Activated CD4-positive, alpha-beta memory T cell treated with anti-CD3 and anti-CD28 coated beads for 36 hours (primary cell): ENCODE data around the gene MAST4. TPM values are rescaled to one million over a fixed set of nuclear protein-coding genes. Genes with fewer than 3 reads are reported as not detected.

ENCODE experiments used
- CTCF ChIA-PET: fragments of 350-600 bp; sonication (Branson Sonifier 250); formaldehyde crosslinking; loops from one replicate; lab custom pipeline; 2021; ENCODE audit warnings: antibody characterized with exemption, inconsistent platforms; lab: Charles Lee
- POLR2A ChIA-PET: fragments of 350-600 bp; sonication (Branson Sonifier 250); formaldehyde crosslinking; loops from one replicate; lab custom pipeline; 2021; ENCODE audit warnings: antibody characterized with exemption; lab: Charles Lee
- DNase-seq: peaks from one replicate; pipeline ENCODE4 v3.0.0-alpha.2; 2020
- H3K27ac Mint-ChIP-seq: one replicate; pipeline ENCODE4 v1.8.0; 2021; ENCODE audit warnings: mixed read lengths
- H3K27me3 Mint-ChIP-seq: one replicate; pipeline ENCODE4 v1.8.0; 2021; ENCODE audit warnings: mixed read lengths
- H3K36me3 Mint-ChIP-seq: one replicate; pipeline ENCODE4 v1.8.0; 2021; ENCODE audit warnings: mixed read lengths
- H3K4me1 Mint-ChIP-seq: one replicate; pipeline ENCODE4 v1.8.0; 2021; ENCODE audit warnings: low read depth, mixed read lengths
- H3K4me3 Mint-ChIP-seq: one replicate; pipeline ENCODE4 v1.8.0; 2021; ENCODE audit warnings: mild to moderate bottlenecking, mixed read lengths
- H3K9me3 Mint-ChIP-seq: one replicate; pipeline ENCODE4 v1.8.0; 2021; ENCODE audit warnings: mixed read lengths
- intact Hi-C: fragments of 100-400 bp; cut with micrococcal nuclease; formaldehyde crosslinking; loops from one replicate; pipeline ENCODE4 v1.15.1; 2023
- total RNA-seq, 2 experiments: library from RNA; stranded (reverse); gene quantifications; one replicate each; pipeline ENCODE4 v1.2.3, GENCODE V29; 2021

The MAST4 gene
- total RNA-seq, 2 experiments from 2014 or later, result 30.2 to 30.3 TPM

GRCh38 chr5:66880401-66880800, 284.2 kb downstream of the MAST4 start:
- ChIA-PET CTCF (interaction anchor here (0.6 to 1.6 kb wide), 3 partner anchors 12 to 66 kb away, joined by 3 to 4 read pairs (median 3); no protein-coding TSS in a partner anchor), POLR2A (interaction anchor here (1.1 kb wide), 1 partner anchor 9 kb away, joined by 3 read pairs; no protein-coding TSS in a partner anchor)
- H3K36me3 Mint-ChIP-seq, result no peaks in the 10 kb centered on the region
- H3K4me3 Mint-ChIP-seq, result no peak overlapping the region
- H3K27me3 Mint-ChIP-seq, result peaks cover 19% of the 10 kb centered on the region
- DNase-seq, result no peak
- peaks cover 13% of the 10 kb centered on the region for H3K4me1 Mint-ChIP-seq
- no peak overlapping the region for H3K27ac Mint-ChIP-seq
- H3K9me3 Mint-ChIP-seq, result no peaks in the 10 kb centered on the region
- intact Hi-C loops, result loop anchor here (5.0 kb wide), 1 partner anchor 122 kb away; no protein-coding TSS in a partner anchor

DNA sequence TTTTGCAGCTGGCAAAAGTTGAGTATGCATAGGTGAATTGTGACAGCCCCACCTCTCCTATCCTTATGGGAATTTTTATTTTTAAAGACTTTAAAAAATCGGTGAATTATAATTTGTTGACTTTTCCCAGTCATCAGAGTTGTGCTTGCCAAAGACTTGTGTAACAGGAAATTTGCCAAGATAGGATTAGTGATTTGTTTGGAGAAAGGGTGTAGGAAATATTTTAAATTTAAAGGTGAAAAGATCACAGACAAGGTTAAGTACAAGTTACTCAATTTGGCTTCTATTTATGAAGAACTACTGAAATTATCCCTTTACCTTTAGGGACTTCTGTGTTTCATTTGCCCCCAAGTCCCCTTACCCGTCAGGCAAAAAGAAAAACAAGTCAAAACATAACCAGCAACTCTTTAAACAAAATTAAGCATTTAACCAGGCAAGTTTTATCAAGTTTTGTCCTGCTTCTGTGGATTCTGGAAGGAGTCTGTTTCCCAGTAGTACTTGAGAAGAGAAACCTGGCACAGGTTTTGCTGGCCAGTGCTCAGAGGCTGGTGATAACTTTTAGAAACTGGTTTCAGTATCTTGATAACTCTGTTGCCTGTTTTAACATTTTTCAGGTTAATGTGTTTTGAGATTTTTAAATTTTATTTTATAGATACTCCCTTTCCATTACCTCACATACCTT, 285.4 kb downstream of the MAST4 start:
- no peak for DNase-seq
- intact Hi-C loops, result loop anchor here (5.0 kb wide), 1 partner anchor 121 kb away; no protein-coding TSS in a partner anchor
- Mint-ChIP-seq H3K27ac (no peak overlapping the region), H3K4me3 (no peak overlapping the region), H3K4me1 (peaks cover 13% of the 10 kb centered on the region), H3K36me3 (no peaks in the 10 kb centered on the region), H3K27me3 (peaks cover 19% of the 10 kb centered on the region), H3K9me3 (no peaks in the 10 kb centered on the region)
- CTCF ChIA-PET, result interaction anchor here (1.6 kb wide), 1 partner anchor 67 kb away, joined by 4 read pairs; no protein-coding TSS in a partner anchor
- POLR2A ChIA-PET, result no interaction called here

GRCh38 chr5:66882606-66883227, 286.5 kb downstream of the MAST4 start:
- Mint-ChIP-seq H3K27ac (no peak overlapping the region), H3K27me3 (peaks cover 19% of the 10 kb centered on the region), H3K4me3 (no peak overlapping the region), H3K36me3 (no peaks in the 10 kb centered on the region), H3K4me1 (peaks cover 11% of the 10 kb centered on the region), H3K9me3 (no peaks in the 10 kb centered on the region)
- intact Hi-C loops, result loop anchor here (5.0 kb wide), 1 partner anchor 120 kb away; no protein-coding TSS in a partner anchor
- peak; percentile 59 for DNase-seq
- CTCF ChIA-PET, result interaction anchor here (0.5 to 1.0 kb wide), 2 partner anchors 58 to 583 kb away, joined by 3 read pairs; no protein-coding TSS in a partner anchor
- POLR2A ChIA-PET, result no interaction called here

- CTCF ChIA-PET, result interaction anchor here (1.0 to 1.4 kb wide), 2 partner anchors 44 to 70 kb away, joined by 3 read pairs; no protein-coding TSS in a partner anchor
- DNase-seq, result no peak
- Mint-ChIP-seq H3K27ac (no peak overlapping the region), H3K4me1 (peaks cover 8% of the 10 kb centered on the region), H3K4me3 (no peak overlapping the region), H3K27me3 (peaks cover 22% of the 10 kb centered on the region), H3K9me3 (no peaks in the 10 kb centered on the region), H3K36me3 (no peaks in the 10 kb centered on the region)
- POLR2A ChIA-PET, result no interaction called here
- intact Hi-C loops, result loop anchor here (5.0 kb wide), 1 partner anchor 118 kb away; no protein-coding TSS in a partner anchor
Measured at GRCh38 chr5:66884564-66885243, 288.5 kb downstream of the MAST4 start.

DNA sequence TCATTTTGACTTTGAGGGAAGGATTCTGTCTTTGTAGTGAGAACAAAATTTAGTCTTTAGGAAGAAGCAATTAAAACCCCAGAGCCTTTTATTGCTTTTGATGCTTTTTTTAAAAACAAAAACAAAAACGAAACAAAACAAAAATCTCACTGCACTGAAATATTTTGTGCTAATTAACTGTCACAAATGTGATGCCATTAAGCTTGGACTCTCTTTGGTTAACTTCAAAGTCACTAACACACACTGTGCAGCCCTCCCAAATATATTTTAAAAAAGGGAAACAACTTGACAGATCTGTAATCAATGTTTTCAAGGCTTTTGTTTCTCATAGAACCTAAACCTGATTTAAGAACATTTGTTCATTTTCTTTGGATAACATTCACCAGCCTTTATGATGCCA, 290.7 kb downstream of the MAST4 start:
- Mint-ChIP-seq H3K9me3 (no peaks in the 10 kb centered on the region), H3K27ac (no peak overlapping the region), H3K36me3 (no peaks in the 10 kb centered on the region), H3K4me1 (peaks cover 12% of the 10 kb centered on the region), H3K4me3 (no peak overlapping the region), H3K27me3 (peaks cover 28% of the 10 kb centered on the region)
- ChIA-PET CTCF (no interaction called here), POLR2A (no interaction called here)
- intact Hi-C loops, result no loop called here
- no peak for DNase-seq

DNA sequence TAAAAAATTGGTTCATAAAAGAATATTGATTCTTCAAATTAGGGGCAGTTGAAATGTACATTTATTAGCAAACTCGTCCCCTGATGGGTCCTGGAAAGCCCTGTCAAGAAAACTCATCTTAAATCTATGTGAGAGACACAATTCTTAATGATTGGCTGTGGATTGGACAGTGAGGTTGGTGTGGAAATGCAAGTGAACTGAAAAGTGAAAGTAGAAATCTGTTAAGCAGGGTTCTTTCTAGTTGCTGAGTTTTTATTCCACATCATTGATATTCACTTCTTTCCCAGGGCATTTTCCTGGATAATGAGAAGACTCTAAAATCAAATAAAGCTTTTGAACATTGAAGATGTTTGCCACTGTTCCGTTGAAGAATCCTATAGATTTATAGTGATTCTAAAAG, 292.4 kb downstream of the MAST4 start:
- Mint-ChIP-seq H3K27me3 (peaks cover 28% of the 10 kb centered on the region), H3K36me3 (no peaks in the 10 kb centered on the region), H3K9me3 (no peaks in the 10 kb centered on the region), H3K4me3 (no peak overlapping the region), H3K4me1 (peaks cover 12% of the 10 kb centered on the region), H3K27ac (no peak overlapping the region)
- ChIA-PET POLR2A (no interaction called here), CTCF (interaction anchor here (0.7 to 1.2 kb wide), 4 partner anchors 9 to 100 kb away, joined by 3 to 4 read pairs (median 3); no protein-coding TSS in a partner anchor)
- intact Hi-C loops, result no loop called here
- no peak for DNase-seq

DNA sequence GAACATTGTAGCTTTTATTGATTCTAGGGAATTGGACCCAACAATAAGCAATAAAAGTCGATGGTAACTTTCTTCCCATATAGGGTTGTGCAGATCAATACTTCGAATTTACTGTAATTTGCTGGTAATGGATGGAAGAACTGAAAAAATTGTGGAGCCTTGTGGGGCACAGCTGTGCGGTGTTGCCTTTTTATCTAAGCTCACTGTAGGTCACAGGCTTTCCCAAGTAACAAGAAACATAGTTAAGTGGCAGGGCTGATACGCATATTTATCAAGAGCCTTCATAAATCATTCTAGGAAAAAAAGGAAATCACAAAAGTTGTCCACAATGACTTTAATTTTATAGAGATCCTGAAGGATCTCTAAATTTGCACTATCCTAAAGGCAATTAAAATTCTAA, 292.9 kb downstream of the MAST4 start:
- Mint-ChIP-seq H3K27me3 (peaks cover 27% of the 10 kb centered on the region), H3K27ac (no peak overlapping the region), H3K36me3 (no peaks in the 10 kb centered on the region), H3K9me3 (no peaks in the 10 kb centered on the region), H3K4me3 (no peak overlapping the region), H3K4me1 (peaks cover 12% of the 10 kb centered on the region)
- POLR2A ChIA-PET, result interaction anchor here (0.8 kb wide), 1 partner anchor 9 kb away, joined by 3 read pairs; no protein-coding TSS in a partner anchor
- CTCF ChIA-PET, result interaction anchor here (0.6 to 1.2 kb wide), 5 partner anchors 10 to 351 kb away, joined by 3 to 4 read pairs (median 3); no protein-coding TSS in a partner anchor
- DNase-seq, result no peak
- intact Hi-C loops, result no loop called here

DNA sequence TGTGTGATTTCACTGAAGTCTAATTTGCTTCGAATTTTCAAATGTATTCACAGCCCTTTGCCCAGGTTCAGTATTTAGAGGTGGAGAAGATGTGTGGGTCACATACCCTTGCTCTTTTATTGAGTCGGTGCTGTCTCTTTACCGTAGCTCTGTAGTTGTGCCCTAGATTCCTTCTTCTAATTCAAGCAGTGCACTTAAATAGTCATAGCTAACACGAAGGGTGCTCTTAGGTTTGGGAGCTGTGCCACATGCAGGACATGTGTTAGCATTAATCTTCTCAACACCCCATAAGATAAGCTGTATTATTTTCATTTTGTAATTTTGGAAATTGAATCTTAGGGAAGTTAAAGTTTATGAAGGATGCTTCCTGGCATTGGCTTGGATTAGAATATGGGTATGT, 293.3 kb downstream of the MAST4 start:
- H3K36me3 Mint-ChIP-seq, result no peaks in the 10 kb centered on the region
- peaks cover 12% of the 10 kb centered on the region for H3K4me1 Mint-ChIP-seq
- POLR2A ChIA-PET, result interaction anchor here (0.8 kb wide), 1 partner anchor 10 kb away, joined by 3 read pairs; no protein-coding TSS in a partner anchor
- intact Hi-C loops, result no loop called here
- no peak for DNase-seq
- CTCF ChIA-PET, result interaction anchor here (0.6 to 1.2 kb wide), 3 partner anchors 10 to 351 kb away, joined by 3 to 4 read pairs (median 3); no protein-coding TSS in a partner anchor
- H3K27me3 Mint-ChIP-seq, result peaks cover 28% of the 10 kb centered on the region
- H3K4me3 Mint-ChIP-seq, result no peak overlapping the region
- H3K9me3 Mint-ChIP-seq, result no peaks in the 10 kb centered on the region
- H3K27ac Mint-ChIP-seq, result no peak overlapping the region

DNA sequence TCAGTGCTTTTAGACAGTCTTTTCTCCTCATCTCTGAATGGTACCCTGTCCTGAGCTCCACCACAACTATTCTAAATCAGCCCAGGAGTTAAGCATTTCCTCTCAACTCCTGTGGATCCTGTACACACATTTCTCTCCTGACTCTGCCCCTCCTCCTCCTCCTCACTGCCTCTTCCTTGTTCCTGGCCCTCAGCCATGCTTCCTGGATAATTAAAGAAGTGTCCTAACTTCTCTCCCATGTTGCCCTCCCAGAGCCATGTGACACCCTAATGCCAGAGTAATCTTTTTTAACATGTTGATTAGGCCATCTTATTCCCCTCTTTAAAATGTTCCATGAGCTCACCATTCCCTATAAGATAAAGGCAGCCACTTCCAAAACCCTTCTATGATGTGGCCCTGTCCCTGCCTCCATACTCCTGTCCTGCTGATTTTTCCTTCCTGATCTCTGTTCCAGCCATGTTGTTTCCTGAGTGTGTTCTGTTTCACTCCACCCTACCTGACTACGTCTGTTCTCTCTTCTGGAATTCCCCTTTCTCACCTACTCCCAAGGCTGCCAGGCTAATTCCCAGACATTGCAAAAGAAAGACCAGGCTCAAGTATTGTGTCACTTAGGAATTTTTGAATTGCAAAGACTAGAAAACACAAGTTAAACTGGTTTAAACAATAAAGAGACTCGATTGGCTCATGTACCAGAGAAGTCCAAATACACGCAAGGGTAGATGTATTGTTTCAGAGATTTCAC, 295.2 kb downstream of the MAST4 start:
- intact Hi-C loops, result no loop called here
- H3K9me3 Mint-ChIP-seq, result no peaks in the 10 kb centered on the region
- H3K27me3 Mint-ChIP-seq, result peaks cover 28% of the 10 kb centered on the region
- peaks cover 15% of the 10 kb centered on the region for H3K4me1 Mint-ChIP-seq
- no peaks in the 10 kb centered on the region for H3K36me3 Mint-ChIP-seq
- CTCF ChIA-PET, result interaction anchor here (1.3 kb wide), 1 partner anchor 33 kb away, joined by 3 read pairs; no protein-coding TSS in a partner anchor
- H3K27ac Mint-ChIP-seq, result no peak overlapping the region
- no peak for DNase-seq
- POLR2A ChIA-PET, result no interaction called here
- no peak overlapping the region for H3K4me3 Mint-ChIP-seq

GRCh38 chr5:66892716-66893115, 296.5 kb downstream of the MAST4 start:
- ChIA-PET POLR2A (interaction anchor here (0.5 to 1.1 kb wide), 2 partner anchors 49 to 53 kb away, joined by 3 read pairs; no protein-coding TSS in a partner anchor), CTCF (interaction anchor here (0.8 kb wide), 1 partner anchor 78 kb away, joined by 4 read pairs; no protein-coding TSS in a partner anchor)
- Mint-ChIP-seq H3K36me3 (no peaks in the 10 kb centered on the region), H3K4me1 (peaks cover 15% of the 10 kb centered on the region), H3K27me3 (peaks cover 28% of the 10 kb centered on the region), H3K9me3 (no peaks in the 10 kb centered on the region), H3K4me3 (no peak overlapping the region), H3K27ac (no peak overlapping the region)
- intact Hi-C loops, result no loop called here
- no peak for DNase-seq
